Measurements from ENCODE around the gene FGFBP3. TPM values are rescaled to one million over a fixed set of nuclear protein-coding genes. Genes with fewer than 3 reads are reported as not detected.

FGFBP3 gene
- total and polyA plus RNA-seq, 2 donors (not counting 3 experiments of a cell fraction or from before 2014, with no cell fraction given), result 0.11 to 0.38 TPM

DNA sequence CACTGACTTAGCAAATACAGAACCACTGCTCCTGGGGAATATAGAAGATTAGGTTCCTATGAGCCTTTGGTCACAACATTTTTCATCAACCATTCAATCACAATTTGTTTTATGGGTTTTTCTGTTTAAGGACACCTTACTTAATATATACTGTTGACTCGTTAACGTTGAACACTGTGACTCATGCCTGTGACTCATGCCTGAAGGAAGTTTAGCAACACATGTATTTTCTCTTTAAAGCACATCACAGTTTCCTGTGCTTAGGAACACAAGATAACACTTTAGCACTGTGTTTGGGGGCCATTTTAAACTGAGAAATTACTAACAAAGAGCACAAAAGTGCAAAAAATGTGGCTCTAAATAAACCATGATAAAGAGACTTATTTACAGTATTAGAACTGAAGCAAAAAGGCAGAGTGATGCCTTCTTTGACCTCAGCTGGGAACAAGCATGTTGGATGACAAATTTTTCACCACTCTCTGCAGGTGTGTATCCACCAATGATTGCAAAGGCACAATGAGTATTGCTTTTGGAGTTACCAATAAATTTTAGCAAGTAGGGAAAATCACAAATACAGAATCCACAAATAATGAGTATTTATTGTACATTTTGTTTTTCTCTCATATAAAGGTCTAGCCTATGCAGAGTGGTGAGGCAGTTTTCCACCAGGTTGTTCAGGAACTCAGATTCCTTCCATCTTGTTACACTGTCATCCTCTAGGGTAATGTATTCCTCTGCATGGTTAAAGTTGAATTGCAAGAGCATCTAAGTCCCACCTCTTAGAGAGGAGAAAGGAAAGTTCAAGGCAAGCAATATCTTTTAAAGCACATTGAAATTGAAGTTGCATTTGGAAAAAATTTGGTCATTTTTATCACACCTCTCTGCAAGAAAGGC, 7.3 kb downstream of the FGFBP3 start:
- Histone ChIP-seq H3K9me3 (replicated peaks; ENCODE audit: control insufficient read depth, insufficient read depth, low read length) (no peaks in the 10 kb centered on the region), H3K4me3 (replicated peaks in 1 of 3; ENCODE audit: insufficient read depth in 1 of 3, low read depth in 1 of 3, low read length in 3 of 3) (no peak overlapping the region), H3K36me3 (ENCODE audit: control insufficient read depth in 2 of 2, extremely low read depth in 1 of 2, insufficient read depth in 2 of 2, low read length in 2 of 2) (no peaks in the 10 kb centered on the region), H3K27ac (ENCODE audit: insufficient read depth, low read depth, low read length) (peak overlapping the region; percentile 63), H4K20me1 (replicated peaks; ENCODE audit: control insufficient read depth, extremely low read depth, insufficient read depth, low read length) (no peaks in the 10 kb centered on the region), H3K9me1 (replicated peaks; ENCODE audit: control insufficient read depth, extremely low read depth, insufficient read depth, low read length) (no peaks in the 10 kb centered on the region), H2AFZ (ENCODE audit: low read depth, low read length) (no peak overlapping the region), H3K79me2 (ENCODE audit: control insufficient read depth, insufficient read depth, low read length) (no peaks in the 10 kb centered on the region), H3K4me1 (ENCODE audit: control insufficient read depth, extremely low read depth, insufficient read depth, low read length) (peaks cover 24% of the 10 kb centered on the region), H3K9ac (replicated peaks; ENCODE audit: extremely low read depth, insufficient read depth, low read length) (peak overlapping the region; percentile 47), H3K4me2 (ENCODE audit: insufficient read depth, low read length) (peak overlapping the region; percentile 58), H3K27me3 (ENCODE audit: control insufficient read depth in 2 of 2, insufficient read depth in 2 of 2, low read length in 2 of 2) (no peaks in the 10 kb centered on the region)
- TF ChIP-seq JUN (IDR thresholded peaks at IDR 0.05; ENCODE audit: borderline replicate concordance, insufficient read depth, insufficient read length, low read depth), result peak; percentile 100
- TF ChIP-seq POLR2AphosphoS5 (IDR thresholded peaks at IDR 0.05; ENCODE audit: insufficient read depth, low read depth, low read length), result peak; percentile 66
- TF ChIP-seq FOS (IDR thresholded peaks at IDR 0.05; ENCODE audit: borderline replicate concordance, insufficient read depth, low read length), result peak; percentile 99
- peak; percentile 57 for TF ChIP-seq GATA2 (IDR thresholded peaks at IDR 0.05; ENCODE audit: insufficient read depth, insufficient read length, low read depth, low read length)
- TF ChIP-seq MYC (IDR thresholded peaks at IDR 0.05; ENCODE audit: low read depth, low read length), result no peak
- no peak for TF ChIP-seq EZH2 (IDR thresholded peaks at IDR 0.05; ENCODE audit: borderline replicate concordance, low read depth, low read length, severe bottlenecking)
- no peak for TF ChIP-seq POLR2A (IDR thresholded peaks at IDR 0.05; ENCODE audit: low read depth, low read length)
- intact Hi-C loops (cut with micrococcal nuclease) (loop anchor here (1.0 to 5.0 kb wide), 3 partner anchors 11 to 970 kb away; no protein-coding TSS in a partner anchor), dilution Hi-C loops (cut with MboI; ENCODE audit: extremely low pct_ligation_motif_present, low sequenced_read_pairs) (no loop called here)
- no TSS peak for BruUV-seq (replicated peaks)
- ChIA-PET CTCF (no interaction called here), POLR2A (no interaction called here)
- DNase-seq (ENCODE audit: low read depth, low spot score) (peak; percentile 97), FAIRE-seq (peak; percentile 74)

DNA sequence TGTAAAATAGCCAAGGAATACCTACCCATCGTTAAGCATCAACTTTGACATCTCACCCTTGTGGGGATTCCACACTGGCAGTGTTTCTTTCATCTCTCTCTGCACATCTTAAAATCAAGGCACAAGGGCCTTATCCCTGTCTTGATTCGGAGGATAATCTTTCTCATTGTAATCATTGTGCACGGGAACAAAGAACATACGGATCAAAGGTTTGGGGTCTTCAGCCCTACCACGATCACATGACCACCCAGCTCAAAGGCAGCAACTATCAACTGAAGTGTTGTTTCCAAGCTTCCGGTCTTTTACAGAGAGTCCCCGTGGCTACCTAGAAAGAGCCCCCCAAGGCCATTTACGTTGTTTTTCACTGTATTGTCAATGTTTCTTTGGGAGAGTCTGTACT, 11.9 kb downstream of the FGFBP3 start:
- dilution Hi-C loops (cut with MboI; ENCODE audit: extremely low pct_ligation_motif_present, low sequenced_read_pairs) (no loop called here), intact Hi-C loops (cut with micrococcal nuclease) (no loop called here)
- Histone ChIP-seq H3K4me1 (ENCODE audit: control insufficient read depth, extremely low read depth, insufficient read depth, low read length) (peaks cover 14% of the 10 kb centered on the region), H3K36me3 (ENCODE audit: control insufficient read depth in 2 of 2, extremely low read depth in 1 of 2, insufficient read depth in 2 of 2, low read length in 2 of 2) (no peaks in the 10 kb centered on the region), H3K4me3 (replicated peaks in 1 of 3; ENCODE audit: insufficient read depth in 1 of 3, low read depth in 1 of 3, low read length in 3 of 3) (no peak overlapping the region), H3K27me3 (ENCODE audit: control insufficient read depth in 2 of 2, insufficient read depth in 2 of 2, low read length in 2 of 2) (no peaks in the 10 kb centered on the region), H3K9me1 (replicated peaks; ENCODE audit: control insufficient read depth, extremely low read depth, insufficient read depth, low read length) (no peaks in the 10 kb centered on the region), H3K9ac (replicated peaks; ENCODE audit: extremely low read depth, insufficient read depth, low read length) (no peak overlapping the region), H3K27ac (ENCODE audit: insufficient read depth, low read depth, low read length) (no peak overlapping the region), H3K4me2 (ENCODE audit: insufficient read depth, low read length) (no peak overlapping the region), H3K79me2 (ENCODE audit: control insufficient read depth, insufficient read depth, low read length) (no peaks in the 10 kb centered on the region), H3K9me3 (replicated peaks; ENCODE audit: control insufficient read depth, insufficient read depth, low read length) (no peaks in the 10 kb centered on the region), H2AFZ (ENCODE audit: low read depth, low read length) (no peak overlapping the region), H4K20me1 (replicated peaks; ENCODE audit: control insufficient read depth, extremely low read depth, insufficient read depth, low read length) (no peaks in the 10 kb centered on the region)
- FAIRE-seq (no peak), DNase-seq (ENCODE audit: low read depth, low spot score) (no peak)
- POLR2A ChIA-PET, result no interaction called here
- BruUV-seq (replicated peaks), result no TSS peak
- CTCF ChIA-PET, result no interaction called here
- TF ChIP-seq GATA2 (IDR thresholded peaks at IDR 0.05; ENCODE audit: insufficient read depth, insufficient read length, low read depth, low read length) (no peak), JUN (IDR thresholded peaks at IDR 0.05; ENCODE audit: borderline replicate concordance, insufficient read depth, insufficient read length, low read depth) (no peak), POLR2A (IDR thresholded peaks at IDR 0.05; ENCODE audit: low read depth, low read length) (no peak), FOS (IDR thresholded peaks at IDR 0.05; ENCODE audit: borderline replicate concordance, insufficient read depth, low read length) (no peak), POLR2AphosphoS5 (IDR thresholded peaks at IDR 0.05; ENCODE audit: insufficient read depth, low read depth, low read length) (no peak), EZH2 (IDR thresholded peaks at IDR 0.05; ENCODE audit: borderline replicate concordance, low read depth, low read length, severe bottlenecking) (no peak), MYC (IDR thresholded peaks at IDR 0.05; ENCODE audit: low read depth, low read length) (no peak)
- TF ChIP-seq, protein P1, sequence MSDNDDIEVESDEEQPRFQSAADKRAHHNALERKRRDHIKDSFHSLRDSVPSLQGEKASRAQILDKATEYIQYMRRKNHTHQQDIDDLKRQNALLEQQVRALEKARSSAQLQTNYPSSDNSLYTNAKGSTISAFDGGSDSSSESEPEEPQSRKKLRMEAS (IDR thresholded peaks at IDR 0.05; ENCODE audit: insufficient read depth, insufficient read length), result no peak
- TF ChIP-seq, protein P2, sequence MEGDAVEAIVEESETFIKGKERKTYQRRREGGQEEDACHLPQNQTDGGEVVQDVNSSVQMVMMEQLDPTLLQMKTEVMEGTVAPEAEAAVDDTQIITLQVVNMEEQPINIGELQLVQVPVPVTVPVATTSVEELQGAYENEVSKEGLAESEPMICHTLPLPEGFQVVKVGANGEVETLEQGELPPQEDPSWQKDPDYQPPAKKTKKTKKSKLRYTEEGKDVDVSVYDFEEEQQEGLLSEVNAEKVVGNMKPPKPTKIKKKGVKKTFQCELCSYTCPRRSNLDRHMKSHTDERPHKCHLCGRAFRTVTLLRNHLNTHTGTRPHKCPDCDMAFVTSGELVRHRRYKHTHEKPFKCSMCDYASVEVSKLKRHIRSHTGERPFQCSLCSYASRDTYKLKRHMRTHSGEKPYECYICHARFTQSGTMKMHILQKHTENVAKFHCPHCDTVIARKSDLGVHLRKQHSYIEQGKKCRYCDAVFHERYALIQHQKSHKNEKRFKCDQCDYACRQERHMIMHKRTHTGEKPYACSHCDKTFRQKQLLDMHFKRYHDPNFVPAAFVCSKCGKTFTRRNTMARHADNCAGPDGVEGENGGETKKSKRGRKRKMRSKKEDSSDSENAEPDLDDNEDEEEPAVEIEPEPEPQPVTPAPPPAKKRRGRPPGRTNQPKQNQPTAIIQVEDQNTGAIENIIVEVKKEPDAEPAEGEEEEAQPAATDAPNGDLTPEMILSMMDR (IDR thresholded peaks at IDR 0.05; ENCODE audit: extremely low read depth in 1 of 2, insufficient read depth in 1 of 2, low read depth in 1 of 2, low read length in 2 of 2), result no peak

All from endothelial cell of umbilical vein (primary cell).